Activated naive CD4-positive, alpha-beta T cell treated with anti-CD3 and anti-CD28 coated beads, Interleukin-2, amount 50 U/mL, for 24 hours (primary cell): ENCODE results near the gene CREG2.

Experiments used
- H3K27ac Mint-ChIP-seq: one replicate; pipeline ENCODE4 v1.8.0; 2021; ENCODE audit warnings: mild to moderate bottlenecking, mixed read lengths
- H3K27me3 Mint-ChIP-seq: one replicate; pipeline ENCODE4 v1.8.0; 2021; ENCODE audit warnings: mixed read lengths
- H3K36me3 Mint-ChIP-seq: one replicate; pipeline ENCODE4 v1.8.0; 2021; ENCODE audit warnings: mixed read lengths
- H3K4me1 Mint-ChIP-seq: one replicate; pipeline ENCODE4 v1.8.0; 2021; ENCODE audit warnings: mixed read lengths
- H3K4me3 Mint-ChIP-seq: one replicate; pipeline ENCODE4 v1.8.0; 2021; ENCODE audit warnings: mild to moderate bottlenecking, mixed read lengths
- H3K9me3 Mint-ChIP-seq: one replicate; pipeline ENCODE4 v1.8.0; 2021; ENCODE audit warnings: mixed read lengths

The CREG2 gene

GRCh38 chr2:101398116-101398821, 11.0 kb upstream of the CREG2 start:
- Mint-ChIP-seq H3K9me3 (no peaks in the 10 kb centered on the region), H3K36me3 (peaks cover 5% of the 10 kb centered on the region), H3K4me3 (no peak overlapping the region), H3K27me3 (peaks cover 6% of the 10 kb centered on the region), H3K4me1 (no peaks in the 10 kb centered on the region), H3K27ac (no peak overlapping the region)

GRCh38 chr2:101396316-101396717, 9.0 kb upstream of the CREG2 start:
- Mint-ChIP-seq H3K27me3 (peaks cover 8% of the 10 kb centered on the region), H3K9me3 (no peaks in the 10 kb centered on the region), H3K27ac (peak overlapping the region; percentile 6)

GRCh38 chr2:101395545-101396315, 8.4 kb upstream of the CREG2 start:
- Mint-ChIP-seq H3K4me3 (no peak overlapping the region), H3K27me3 (peaks cover 8% of the 10 kb centered on the region), H3K27ac (peak overlapping the region; percentile 6), H3K36me3 (peaks cover 5% of the 10 kb centered on the region), H3K9me3 (no peaks in the 10 kb centered on the region), H3K4me1 (no peaks in the 10 kb centered on the region)

More at GRCh38 chr2:101396316-101396717, 9.0 kb upstream of the CREG2 start:
- peaks cover 5% of the 10 kb centered on the region for H3K36me3 Mint-ChIP-seq
- H3K4me1 Mint-ChIP-seq = no peaks in the 10 kb centered on the region
- H3K4me3 Mint-ChIP-seq = no peak overlapping the region

- peaks cover 38% of the 10 kb centered on the region for H3K27me3 Mint-ChIP-seq
Observed at GRCh38 chr2:101388232-101388631, 929 bp upstream of the CREG2 start.

GRCh38 chr2:101386599-101387150, 628 bp downstream of the CREG2 start:
- Mint-ChIP-seq H3K4me3 (peak overlapping the region; percentile 61), H3K36me3 (no peaks in the 10 kb centered on the region), H3K27ac (no peak overlapping the region), H3K4me1 (peaks cover 10% of the 10 kb centered on the region), H3K9me3 (no peaks in the 10 kb centered on the region), H3K27me3 (peaks cover 38% of the 10 kb centered on the region)

More at GRCh38 chr2:101388232-101388631, 929 bp upstream of the CREG2 start:
- Mint-ChIP-seq H3K4me1 (peaks cover 10% of the 10 kb centered on the region), H3K36me3 (no peaks in the 10 kb centered on the region), H3K27ac (no peak overlapping the region), H3K9me3 (no peaks in the 10 kb centered on the region), H3K4me3 (peak overlapping the region; percentile 79)

- H3K4me1 Mint-ChIP-seq = peaks cover 10% of the 10 kb centered on the region
- no peak overlapping the region for H3K4me3 Mint-ChIP-seq
- H3K36me3 Mint-ChIP-seq = no peaks in the 10 kb centered on the region
- H3K27me3 Mint-ChIP-seq = peaks cover 23% of the 10 kb centered on the region
- no peak overlapping the region for H3K27ac Mint-ChIP-seq
- H3K9me3 Mint-ChIP-seq = no peaks in the 10 kb centered on the region
Observed at GRCh38 chr2:101383016-101383541, 4.2 kb downstream of the CREG2 start.

GRCh38 chr2:101382442-101382841, 4.9 kb downstream of the CREG2 start:
- no peak overlapping the region for H3K4me3 Mint-ChIP-seq
- peaks cover 21% of the 10 kb centered on the region for H3K27me3 Mint-ChIP-seq
- H3K9me3 Mint-ChIP-seq = no peaks in the 10 kb centered on the region
- no peak overlapping the region for H3K27ac Mint-ChIP-seq
- peaks cover 6% of the 10 kb centered on the region for H3K4me1 Mint-ChIP-seq
- no peaks in the 10 kb centered on the region for H3K36me3 Mint-ChIP-seq

GRCh38 chr2:101380376-101380775, 6.9 kb downstream of the CREG2 start:
- no peak overlapping the region for H3K4me3 Mint-ChIP-seq
- H3K4me1 Mint-ChIP-seq = no peaks in the 10 kb centered on the region
- no peaks in the 10 kb centered on the region for H3K9me3 Mint-ChIP-seq
- no peak overlapping the region for H3K27ac Mint-ChIP-seq
- peaks cover 11% of the 10 kb centered on the region for H3K27me3 Mint-ChIP-seq
- no peaks in the 10 kb centered on the region for H3K36me3 Mint-ChIP-seq

GRCh38 chr2:101379091-101379490, 8.2 kb downstream of the CREG2 start:
- peaks cover 13% of the 10 kb centered on the region for H3K4me1 Mint-ChIP-seq
- H3K9me3 Mint-ChIP-seq = no peaks in the 10 kb centered on the region
- no peaks in the 10 kb centered on the region for H3K36me3 Mint-ChIP-seq
- H3K27ac Mint-ChIP-seq = no peak overlapping the region
- no peak overlapping the region for H3K4me3 Mint-ChIP-seq
- peaks cover 4% of the 10 kb centered on the region for H3K27me3 Mint-ChIP-seq

GRCh38 chr2:101375653-101376052, 11.7 kb downstream of the CREG2 start:
- Mint-ChIP-seq H3K27ac (no peak overlapping the region), H3K4me1 (peaks cover 14% of the 10 kb centered on the region), H3K36me3 (peaks cover 2% of the 10 kb centered on the region), H3K4me3 (no peak overlapping the region), H3K9me3 (no peaks in the 10 kb centered on the region), H3K27me3 (no peaks in the 10 kb centered on the region)

- Mint-ChIP-seq H3K4me1 (peaks cover 14% of the 10 kb centered on the region), H3K4me3 (no peak overlapping the region), H3K27me3 (no peaks in the 10 kb centered on the region), H3K27ac (no peak overlapping the region), H3K36me3 (peaks cover 2% of the 10 kb centered on the region), H3K9me3 (no peaks in the 10 kb centered on the region)
Observed at GRCh38 chr2:101374821-101375561, 12.3 kb downstream of the CREG2 start.

GRCh38 chr2:101372792-101373191, 14.5 kb downstream of the CREG2 start:
- no peak overlapping the region for H3K4me3 Mint-ChIP-seq
- peaks cover 2% of the 10 kb centered on the region for H3K36me3 Mint-ChIP-seq
- H3K9me3 Mint-ChIP-seq = no peaks in the 10 kb centered on the region
- H3K27ac Mint-ChIP-seq = no peak overlapping the region
- H3K27me3 Mint-ChIP-seq = no peaks in the 10 kb centered on the region
- peaks cover 14% of the 10 kb centered on the region for H3K4me1 Mint-ChIP-seq

- peaks cover 2% of the 10 kb centered on the region for H3K36me3 Mint-ChIP-seq
- H3K9me3 Mint-ChIP-seq = no peaks in the 10 kb centered on the region
- H3K27ac Mint-ChIP-seq = no peak overlapping the region
Observed at GRCh38 chr2:101371636-101372035, 15.7 kb downstream of the CREG2 start.

GRCh38 chr2:101369100-101369499, 18.2 kb downstream of the CREG2 start:
- peaks cover 2% of the 10 kb centered on the region for H3K36me3 Mint-ChIP-seq
- H3K27ac Mint-ChIP-seq = no peak overlapping the region
- H3K4me3 Mint-ChIP-seq = no peak overlapping the region
- peaks cover under 1% of the 10 kb centered on the region for H3K4me1 Mint-ChIP-seq
- H3K9me3 Mint-ChIP-seq = no peaks in the 10 kb centered on the region
- no peaks in the 10 kb centered on the region for H3K27me3 Mint-ChIP-seq

More at GRCh38 chr2:101371636-101372035, 15.7 kb downstream of the CREG2 start:
- no peaks in the 10 kb centered on the region for H3K27me3 Mint-ChIP-seq
- no peak overlapping the region for H3K4me3 Mint-ChIP-seq
- peaks cover 14% of the 10 kb centered on the region for H3K4me1 Mint-ChIP-seq

GRCh38 chr2:101368376-101368775, 18.9 kb downstream of the CREG2 start:
- Mint-ChIP-seq H3K4me3 (no peak overlapping the region), H3K9me3 (no peaks in the 10 kb centered on the region), H3K27ac (no peak overlapping the region), H3K36me3 (peaks cover 2% of the 10 kb centered on the region), H3K4me1 (no peaks in the 10 kb centered on the region), H3K27me3 (no peaks in the 10 kb centered on the region)
